HCT116 (cell line): ENCODE data around the gene CTNNA2. TPM values are rescaled to one million over a fixed set of nuclear protein-coding genes. Genes with fewer than 3 reads are reported as not detected.

ENCODE experiments used
- ATAC-seq: fragments of 200-7000 bp; cut with Tn5 transposase; 2 replicates; pipeline ENCODE4 v1.9.1; 2020; ENCODE audit warnings: mild to moderate bottlenecking, moderate library complexity
- BruUV-seq: library from RNA; stranded (reverse); fragments of 400-500 nt; replicated peaks from 2 replicates; lab custom pipeline; 2021; lab: Mats Ljungman, UMichigan
- CTCF ChIA-PET: fragments of 300-600 bp; sonication (Branson Sonifier 250); formaldehyde crosslinking; loops from one replicate; lab custom pipeline; 2021; ENCODE audit warnings: antibody characterized with exemption; lab: Charles Lee
- POLR2A ChIA-PET: fragments of 300-600, 350-600 bp; sonication (Branson Sonifier 250); formaldehyde crosslinking; loops from one replicate; lab custom pipeline; 2021; ENCODE audit warnings: antibody characterized with exemption; lab: Charles Lee
- RAD21 ChIA-PET, 2 experiments: fragments of 300-600 bp; sonication (Branson Sonifier 250); formaldehyde crosslinking; loops; one replicate each; lab custom pipeline; 2023; ENCODE audit warnings: low total read pairs in 2 of 2; ENCODE audit not compliant: uncharacterized antibody in 2 of 2, unreplicated experiment in 2 of 2, low non-redundant PET in 1 of 2; lab: Charles Lee
- DNase-seq: peaks from one replicate; pipeline ENCODE4 v3.0.0-alpha.2; 2010; ENCODE audit warnings: low read depth, low spot score
- H2AFZ ChIP-seq: fragments of 200-600 bp; shearing (Covaris generic), sonication (generic); 2 replicates; pipeline ENCODE4 v1.6.1; 2017; ENCODE audit warnings: low read depth, mixed run types, mixed read lengths, antibody characterized with exemption, low read length; ENCODE audit not compliant: poor library complexity, severe bottlenecking
- H3K27ac ChIP-seq: 2 replicates; pipeline ENCODE4 v1.5.1; 2012; ENCODE audit warnings: low read depth, low read length
- H3K27me3 ChIP-seq: fragments of 200-600 bp; sonication (generic); 2 replicates; pipeline ENCODE4 v1.6.1; 2016; ENCODE audit warnings: mixed run types, low read length, mixed read lengths; ENCODE audit not compliant: insufficient read depth
- H3K36me3 ChIP-seq, 2 experiments: fragments of 200-500 bp in 1 of 2; fragments of 200-600 bp in 1 of 2; sonication (Bioruptor generic) in 1 of 2; sonication (generic) in 1 of 2; 2 replicates each; pipeline versions ENCODE4 v1.5.1 to v1.6.1; 2014 to 2016; ENCODE audit warnings: low read length in 2 of 2, inconsistent platforms in 1 of 2, mixed read lengths in 1 of 2, mixed run types in 1 of 2; ENCODE audit not compliant: insufficient read depth in 2 of 2, control insufficient read depth in 1 of 2
- H3K4me1 ChIP-seq, 2 experiments: fragments of 200-600 bp in 1 of 2; sonication (generic) in 1 of 2; 2 replicates each; pipeline versions ENCODE4 v1.5.1 to v1.6.1; 2012 to 2017; ENCODE audit warnings: low read length in 2 of 2, inconsistent platforms in 1 of 2, mild to moderate bottlenecking in 1 of 2, mixed read lengths in 1 of 2, mixed run types in 1 of 2, moderate library complexity in 1 of 2; ENCODE audit not compliant: insufficient read depth in 2 of 2, control insufficient read depth in 1 of 2
- H3K4me2 ChIP-seq: fragments of 200-600 bp; sonication (generic); 2 replicates; pipeline ENCODE4 v1.6.1; 2017; ENCODE audit warnings: mixed run types, low read length, mixed read lengths
- H3K4me3 ChIP-seq, 2 experiments: fragments of 200-600 bp in 1 of 2; sonication (generic) in 1 of 2; replicated peaks in 1 of 2; 2 replicates each; pipeline ENCODE4 v1.5.1; 2011 to 2016; ENCODE audit warnings: low read length in 2 of 2, control low read depth in 1 of 2, low read depth in 1 of 2, mild to moderate bottlenecking in 1 of 2, mixed read lengths in 1 of 2, mixed run types in 1 of 2
- H3K79me2 ChIP-seq: fragments of 200-600 bp; sonication (generic); 2 replicates; pipeline ENCODE4 v1.6.1; 2017; ENCODE audit warnings: mild to moderate bottlenecking, mixed run types, low read length, moderate library complexity, mixed read lengths; ENCODE audit not compliant: insufficient read depth
- H3K9ac ChIP-seq: fragments of 200-600 bp; sonication (generic); 2 replicates; pipeline ENCODE4 v1.6.1; 2016; ENCODE audit warnings: low read length, mixed read lengths
- H3K9me2 ChIP-seq: fragments of 200-600 bp; sonication (generic), shearing (Covaris generic); 2 replicates; pipeline ENCODE4 v1.6.1; 2017; ENCODE audit warnings: mixed run types, mild to moderate bottlenecking, moderate library complexity; ENCODE audit not compliant: insufficient read depth
- H3K9me3 ChIP-seq, 2 experiments: fragments of 200-500 bp in 1 of 2; fragments of 200-600 bp in 1 of 2; sonication (Bioruptor generic) in 1 of 2; sonication (generic) in 1 of 2; 2 replicates each; pipeline ENCODE4 v1.6.1; 2014 to 2017; ENCODE audit warnings: low read length in 2 of 2, mixed read lengths in 2 of 2, inconsistent platforms in 1 of 2, low read depth in 1 of 2, mild to moderate bottlenecking in 1 of 2, mixed run types in 1 of 2, moderate library complexity in 1 of 2; ENCODE audit not compliant: control insufficient read depth in 1 of 2, insufficient read depth in 1 of 2
- H4K20me1 ChIP-seq: fragments of 200-600 bp; sonication (generic), shearing (Covaris generic); 2 replicates; pipeline ENCODE4 v1.6.1; 2017; ENCODE audit warnings: mixed run types, mild to moderate bottlenecking, moderate library complexity; ENCODE audit not compliant: insufficient read depth
- ATF3 ChIP-seq: IDR thresholded peaks from 2 replicates; pipeline ENCODE4 v1.6.1; 2012
- CTCF ChIP-seq, 3 experiments: fragments of 200-600 bp in 1 of 3; sonication (generic) in 1 of 3; IDR thresholded peaks in 2 of 3; conservative IDR thresholded peaks in 1 of 3; 2 replicates each; pipeline ENCODE4 v1.5.1; 2012 to 2017; ENCODE audit warnings: low read depth in 2 of 3, low read length in 2 of 3, antibody characterized with exemption in 1 of 3, borderline replicate concordance in 1 of 3, control low read depth in 1 of 3, mild to moderate bottlenecking in 1 of 3, mixed read lengths in 1 of 3, mixed run types in 1 of 3, moderate library complexity in 1 of 3; ENCODE audit not compliant: insufficient read depth in 1 of 3
- EGR1 ChIP-seq: IDR thresholded peaks from 2 replicates; pipeline ENCODE4 v1.6.1; 2012; ENCODE audit warnings: low read depth
- EZH2 ChIP-seq: fragments of 200-600 bp; sonication (generic); IDR thresholded peaks from 2 replicates; pipeline ENCODE4 v1.6.1; 2017; ENCODE audit warnings: antibody characterized with exemption, mixed run types
- EZH2phosphoT487 ChIP-seq: fragments of 200-600 bp; IDR thresholded peaks from 2 replicates; pipeline ENCODE4 v1.6.1; 2018; ENCODE audit warnings: antibody characterized with exemption, borderline replicate concordance
- FOSL1 ChIP-seq: IDR thresholded peaks from 2 replicates; pipeline ENCODE4 v1.6.1; 2012; ENCODE audit warnings: low read depth
- POLR2A ChIP-seq: IDR thresholded peaks from 2 replicates; pipeline ENCODE4 v1.7.0; 2011; ENCODE audit warnings: borderline replicate concordance; ENCODE audit not compliant: insufficient read depth, insufficient read length; ENCODE audit errors: extremely low read depth
- RAD21 ChIP-seq: IDR thresholded peaks from 2 replicates; pipeline ENCODE4 v1.6.1; 2012; ENCODE audit warnings: low read depth, mild to moderate bottlenecking
- REST ChIP-seq: IDR thresholded peaks from 2 replicates; pipeline ENCODE4 v1.6.1; 2012; ENCODE audit warnings: low read depth
- SP1 ChIP-seq: IDR thresholded peaks from 2 replicates; pipeline ENCODE4 v1.6.1; 2012; ENCODE audit warnings: low read depth
- SRF ChIP-seq: IDR thresholded peaks from 2 replicates; pipeline ENCODE4 v1.6.1; 2012; ENCODE audit warnings: low read depth
- TCF7L2 ChIP-seq: IDR thresholded peaks from 2 replicates; pipeline ENCODE4 v1.7.0; 2011; ENCODE audit warnings: borderline replicate concordance, inconsistent platforms; ENCODE audit not compliant: insufficient read depth, insufficient read length; ENCODE audit errors: extremely low read depth
- ZFX ChIP-seq: fragments of 450-650 bp; IDR thresholded peaks from 2 replicates; pipeline ENCODE4 v1.6.1; 2017
- ZNF274 ChIP-seq: fragments of 200-500 bp; sonication (Bioruptor generic); IDR thresholded peaks from 2 replicates; pipeline ENCODE4 v1.6.1; 2014; ENCODE audit warnings: mild to moderate bottlenecking, low read depth, low read length, inconsistent platforms
- intact Hi-C: fragments of 100-400 bp; cut with micrococcal nuclease; formaldehyde crosslinking; loops from 2 replicates; pipeline ENCODE4 v1.10.0; 2022
- total RNA-seq: library from RNA; stranded (reverse); gene quantifications from one replicate; pipeline ENCODE4 v1.2.1, GENCODE V29; 2021; ENCODE audit not compliant: unreplicated experiment
- TF ChIP-seq, protein P1 (sequence below): IDR thresholded peaks from 2 replicates; pipeline ENCODE4 v1.6.1; 2011; ENCODE audit warnings: mild to moderate bottlenecking, low read length, moderate library complexity; ENCODE audit not compliant: insufficient replicate concordance; ENCODE audit errors: extremely low read depth

Gene CTNNA2
- total RNA-seq, 1 experiment from 2014 or later, result not detected

DNA sequence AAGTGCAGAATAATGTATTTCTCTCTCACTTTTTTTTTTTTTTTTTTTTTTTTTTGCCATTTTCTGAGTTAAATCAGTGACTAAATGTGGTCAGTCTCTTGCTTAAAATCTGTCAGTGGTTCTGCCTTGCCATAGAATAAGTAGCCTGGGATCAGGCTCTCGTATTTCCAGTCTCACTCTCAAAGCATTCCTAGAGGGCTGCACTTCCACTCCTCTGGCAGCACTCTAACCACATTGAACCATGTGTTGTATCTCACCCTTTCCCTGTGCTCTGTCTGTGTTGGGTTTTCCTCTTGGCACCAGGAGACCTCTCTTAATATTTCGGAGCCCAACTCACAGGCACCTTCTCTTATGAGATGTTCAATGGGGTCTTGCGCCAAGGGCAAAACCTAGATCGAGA lies 304.4 kb downstream of the CTNNA2 start:
- intact Hi-C loops, result no loop called here
- ATAC-seq (no peak), DNase-seq (no peak)
- Histone ChIP-seq H2AFZ (no peak overlapping the region), H3K9me2 (no peaks in the 10 kb centered on the region), H3K9ac (no peak overlapping the region), H4K20me1 (no peaks in the 10 kb centered on the region; the same call in 1 of the 2 replicates), H3K79me2 (no peaks in the 10 kb centered on the region), H3K27ac (no peak overlapping the region), H3K4me3 (no peak overlapping the region), H3K36me3 (no peaks in the 10 kb centered on the region), H3K4me1 (no peaks in the 10 kb centered on the region), H3K9me3 (peaks cover 4 to 6% of the 10 kb centered on the region in 2 experiments; a peak in 2 of 4 replicates), H3K4me2 (no peak overlapping the region), H3K27me3 (no peaks in the 10 kb centered on the region)
- no peak for TF ChIP-seq ATF3
- no peak for TF ChIP-seq EZH2phosphoT487
- no peak for TF ChIP-seq EZH2
- TF ChIP-seq CTCF (IDR thresholded peaks at IDR 0.05 in 2 of 3, conservative IDR thresholded peaks at IDR 0.05 in 1 of 3; ENCODE audit: borderline replicate concordance in 1 of 3, insufficient read depth in 1 of 3, low read depth in 2 of 3, low read length in 2 of 3), result no peak
- no peak for TF ChIP-seq REST
- no peak for TF ChIP-seq EGR1
- TF ChIP-seq POLR2A, result no peak
- TF ChIP-seq SP1, result no peak
- TF ChIP-seq FOSL1, result no peak
- TF ChIP-seq TCF7L2, result no peak
- no peak for TF ChIP-seq SRF
- no peak for TF ChIP-seq RAD21
- TF ChIP-seq ZFX, result no peak
- TF ChIP-seq ZNF274, result no peak
- TF ChIP-seq, protein P1, sequence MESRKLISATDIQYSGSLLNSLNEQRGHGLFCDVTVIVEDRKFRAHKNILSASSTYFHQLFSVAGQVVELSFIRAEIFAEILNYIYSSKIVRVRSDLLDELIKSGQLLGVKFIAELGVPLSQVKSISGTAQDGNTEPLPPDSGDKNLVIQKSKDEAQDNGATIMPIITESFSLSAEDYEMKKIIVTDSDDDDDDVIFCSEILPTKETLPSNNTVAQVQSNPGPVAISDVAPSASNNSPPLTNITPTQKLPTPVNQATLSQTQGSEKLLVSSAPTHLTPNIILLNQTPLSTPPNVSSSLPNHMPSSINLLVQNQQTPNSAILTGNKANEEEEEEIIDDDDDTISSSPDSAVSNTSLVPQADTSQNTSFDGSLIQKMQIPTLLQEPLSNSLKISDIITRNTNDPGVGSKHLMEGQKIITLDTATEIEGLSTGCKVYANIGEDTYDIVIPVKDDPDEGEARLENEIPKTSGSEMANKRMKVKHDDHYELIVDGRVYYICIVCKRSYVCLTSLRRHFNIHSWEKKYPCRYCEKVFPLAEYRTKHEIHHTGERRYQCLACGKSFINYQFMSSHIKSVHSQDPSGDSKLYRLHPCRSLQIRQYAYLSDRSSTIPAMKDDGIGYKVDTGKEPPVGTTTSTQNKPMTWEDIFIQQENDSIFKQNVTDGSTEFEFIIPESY, result no peak
- CTCF ChIA-PET, result no interaction called here
- RAD21 ChIA-PET, result no interaction called here
- no TSS peak for BruUV-seq
- POLR2A ChIA-PET, result no interaction called here
